Measurements from ENCODE around the gene ZNF839. TPM values are rescaled to one million over a fixed set of nuclear protein-coding genes. Genes with fewer than 3 reads are reported as not detected.

ZNF839 gene
- total RNA-seq, 1 experiment from 2014 or later = 15.1 TPM

GRCh38 chr14:102293781-102294180, 25.8 kb upstream of the ZNF839 start (continued):
- no peak for TF ChIP-seq E2F5 (CRISPR knock-in tag; IDR thresholded peaks at IDR 0.05)
- no peak for TF ChIP-seq PREB (CRISPR knock-in tag; IDR thresholded peaks at IDR 0.05; ENCODE audit: borderline replicate concordance)

- CTCF ChIA-PET = interaction anchor here (0.5 to 2.0 kb wide), 9 partner anchors 9 to 167 kb away, joined by 3 to 22 read pairs (median 4); partner anchors contain the start of gene MOK
- Mint-ChIP-seq H3K4me1 (no peaks in the 10 kb centered on the region), H3K9me3 (peaks cover 8% of the 10 kb centered on the region), H3K4me3 (no peak overlapping the region), H3K27ac (no peak overlapping the region), H3K36me3 (peaks cover 8% of the 10 kb centered on the region; the same call in 1 of the 2 replicates), H3K27me3 (ENCODE audit: low read depth) (no peaks in the 10 kb centered on the region)
- peak; percentile 46; the same call in 1 of the 2 replicates for ATAC-seq
- no peak for DNase-seq (ENCODE audit: low spot score)
- POLR2A ChIA-PET = interaction anchor here (0.8 kb wide), 1 partner anchor 143 kb away, joined by 3 read pairs; no protein-coding TSS in a partner anchor
- no peak for TF ChIP-seq NR3C1 (CRISPR knock-in tag; conservative IDR thresholded peaks at IDR 0.05; ENCODE audit: low read depth)
- no peak for TF ChIP-seq ZNF281 (CRISPR knock-in tag; IDR thresholded peaks at IDR 0.05)
- no peak for TF ChIP-seq ZNF138 (CRISPR knock-in tag; conservative IDR thresholded peaks at IDR 0.05)
- TF ChIP-seq IRF2 (CRISPR knock-in tag; IDR thresholded peaks at IDR 0.05; ENCODE audit: borderline replicate concordance, low read depth) = no peak
- TF ChIP-seq ZBTB43 (CRISPR knock-in tag; IDR thresholded peaks at IDR 0.05) = no peak
- no peak for TF ChIP-seq CTCF (IDR thresholded peaks at IDR 0.05)
- TF ChIP-seq AFF4 (CRISPR knock-in tag; IDR thresholded peaks at IDR 0.05; ENCODE audit: borderline replicate concordance) = no peak
- TF ChIP-seq ZNF425 (CRISPR knock-in tag; conservative IDR thresholded peaks at IDR 0.05) = no peak
- no peak for TF ChIP-seq MYBL2 (CRISPR knock-in tag; IDR thresholded peaks at IDR 0.05)
- no peak for TF ChIP-seq ATF3 (CRISPR knock-in tag; conservative IDR thresholded peaks at IDR 0.05)
- TF ChIP-seq GABPB1 (CRISPR knock-in tag; IDR thresholded peaks at IDR 0.05) = no peak
- no peak for TF ChIP-seq ELF4 (CRISPR knock-in tag; IDR thresholded peaks at IDR 0.05; ENCODE audit: low read depth)
These were observed 24.3 kb upstream of the ZNF839 start for GRCh38 chr14:102295270-102295669.

All from WTC11 (cell line).